ENCODE data around the gene FOXP1. TPM values are rescaled to one million over a fixed set of nuclear protein-coding genes. Genes with fewer than 3 reads are reported as not detected.

Gene FOXP1
- total and polyA plus RNA-seq, 3 donors from 2014 or later = 37.8 to 105 (median 75.9) TPM

DNA sequence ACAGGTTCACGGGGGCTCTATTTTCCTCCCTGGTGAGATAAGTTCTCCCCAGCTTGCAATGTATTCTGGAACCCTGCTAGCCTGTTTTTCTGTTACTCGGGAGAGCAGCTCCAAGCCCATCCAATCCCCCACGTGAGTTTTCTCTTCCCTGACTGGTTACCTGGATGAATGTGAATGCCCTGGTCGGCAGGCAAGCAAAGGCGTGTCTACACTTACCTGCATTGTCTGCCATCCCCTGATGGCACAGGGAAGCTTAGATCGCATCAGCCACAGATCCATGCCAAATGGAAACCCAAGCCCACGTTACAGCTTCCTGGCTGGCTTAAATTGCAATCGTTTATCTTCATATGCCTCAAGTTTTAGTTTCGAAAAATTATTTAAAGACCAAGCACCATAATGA, 149.9 kb downstream of the FOXP1 start:
- Histone ChIP-seq H3K9me3 (no peaks in the 10 kb centered on the region), H3K4me1 (no peaks in the 10 kb centered on the region), H3K27ac (no peak overlapping the region), H3K4me3 (no peak overlapping the region), H3K27me3 (no peaks in the 10 kb centered on the region), H3K36me3 (ENCODE audit: low read depth, missing control alignments) (no peaks in the 10 kb centered on the region)
- TF ChIP-seq POLR2A (IDR thresholded peaks at IDR 0.05) = no peak
- TF ChIP-seq, protein P1, sequence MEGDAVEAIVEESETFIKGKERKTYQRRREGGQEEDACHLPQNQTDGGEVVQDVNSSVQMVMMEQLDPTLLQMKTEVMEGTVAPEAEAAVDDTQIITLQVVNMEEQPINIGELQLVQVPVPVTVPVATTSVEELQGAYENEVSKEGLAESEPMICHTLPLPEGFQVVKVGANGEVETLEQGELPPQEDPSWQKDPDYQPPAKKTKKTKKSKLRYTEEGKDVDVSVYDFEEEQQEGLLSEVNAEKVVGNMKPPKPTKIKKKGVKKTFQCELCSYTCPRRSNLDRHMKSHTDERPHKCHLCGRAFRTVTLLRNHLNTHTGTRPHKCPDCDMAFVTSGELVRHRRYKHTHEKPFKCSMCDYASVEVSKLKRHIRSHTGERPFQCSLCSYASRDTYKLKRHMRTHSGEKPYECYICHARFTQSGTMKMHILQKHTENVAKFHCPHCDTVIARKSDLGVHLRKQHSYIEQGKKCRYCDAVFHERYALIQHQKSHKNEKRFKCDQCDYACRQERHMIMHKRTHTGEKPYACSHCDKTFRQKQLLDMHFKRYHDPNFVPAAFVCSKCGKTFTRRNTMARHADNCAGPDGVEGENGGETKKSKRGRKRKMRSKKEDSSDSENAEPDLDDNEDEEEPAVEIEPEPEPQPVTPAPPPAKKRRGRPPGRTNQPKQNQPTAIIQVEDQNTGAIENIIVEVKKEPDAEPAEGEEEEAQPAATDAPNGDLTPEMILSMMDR (IDR thresholded peaks at IDR 0.05) = no peak
- WGBS, 2 donors = 61 to 63% methylated on average over 9 of the region's 9 CpGs
- no peak for DNase-seq
- intact Hi-C loops (cut with DNase I; ENCODE audit: low total_unique reads) = no loop called here

DNA sequence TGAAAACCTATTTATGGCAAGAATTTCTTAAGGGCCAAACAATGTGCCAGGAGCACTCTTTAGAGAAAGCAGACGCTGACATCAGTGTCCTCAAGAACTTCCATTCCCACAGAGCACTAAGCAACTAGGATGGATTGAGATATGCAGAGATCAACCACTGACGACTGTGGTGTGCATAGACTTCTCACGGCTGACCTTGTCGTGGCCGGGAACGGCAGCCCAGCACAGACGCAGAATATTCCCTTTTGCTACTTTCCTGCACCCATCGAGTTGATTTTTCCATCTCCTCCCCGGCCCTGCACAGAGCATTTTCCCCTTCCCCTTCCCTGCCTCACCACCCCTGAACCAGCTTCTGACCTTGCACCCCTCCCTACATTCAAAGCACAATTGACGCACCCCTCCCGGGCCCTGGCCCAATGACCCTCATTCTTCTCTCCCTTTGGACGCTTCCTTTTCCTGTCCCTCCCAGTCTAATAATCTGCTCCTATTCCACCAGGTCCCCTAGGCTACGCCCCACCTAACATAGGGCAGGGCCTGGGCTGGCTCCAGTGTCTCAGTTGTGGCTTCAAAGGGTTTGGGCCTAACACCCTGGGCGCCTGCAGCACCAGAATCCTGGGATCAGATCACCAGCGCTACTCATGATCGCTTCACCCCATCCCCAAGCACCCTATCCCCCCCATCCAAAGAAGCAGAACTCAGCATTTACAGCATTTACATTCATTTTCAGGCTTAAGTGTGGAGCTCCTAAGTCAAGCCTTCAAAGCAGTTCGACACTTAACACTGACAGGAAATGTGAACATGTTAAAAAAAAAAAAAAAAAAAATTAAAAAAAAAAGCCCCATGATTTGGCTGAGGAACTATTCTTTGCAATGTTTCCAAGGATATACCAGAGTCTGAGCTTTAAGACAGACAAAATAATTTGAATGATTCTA, 151.2 kb downstream of the FOXP1 start:
- H3K9me3 ChIP-seq = no peaks in the 10 kb centered on the region
- TF ChIP-seq POLR2A (IDR thresholded peaks at IDR 0.05) = no peak
- TF ChIP-seq, protein P1 (IDR thresholded peaks at IDR 0.05) = no peak
- 82 to 83% methylated on average over 17 of the region's 17 CpGs for WGBS, 2 donors
- no peaks in the 10 kb centered on the region for H3K36me3 ChIP-seq (ENCODE audit: low read depth, missing control alignments)
- no peak overlapping the region for H3K4me3 ChIP-seq
- no peaks in the 10 kb centered on the region for H3K27me3 ChIP-seq
- no peak for DNase-seq
- intact Hi-C loops (cut with DNase I; ENCODE audit: low total_unique reads) = no loop called here
- H3K27ac ChIP-seq = no peak overlapping the region
- H3K4me1 ChIP-seq = no peaks in the 10 kb centered on the region

DNA sequence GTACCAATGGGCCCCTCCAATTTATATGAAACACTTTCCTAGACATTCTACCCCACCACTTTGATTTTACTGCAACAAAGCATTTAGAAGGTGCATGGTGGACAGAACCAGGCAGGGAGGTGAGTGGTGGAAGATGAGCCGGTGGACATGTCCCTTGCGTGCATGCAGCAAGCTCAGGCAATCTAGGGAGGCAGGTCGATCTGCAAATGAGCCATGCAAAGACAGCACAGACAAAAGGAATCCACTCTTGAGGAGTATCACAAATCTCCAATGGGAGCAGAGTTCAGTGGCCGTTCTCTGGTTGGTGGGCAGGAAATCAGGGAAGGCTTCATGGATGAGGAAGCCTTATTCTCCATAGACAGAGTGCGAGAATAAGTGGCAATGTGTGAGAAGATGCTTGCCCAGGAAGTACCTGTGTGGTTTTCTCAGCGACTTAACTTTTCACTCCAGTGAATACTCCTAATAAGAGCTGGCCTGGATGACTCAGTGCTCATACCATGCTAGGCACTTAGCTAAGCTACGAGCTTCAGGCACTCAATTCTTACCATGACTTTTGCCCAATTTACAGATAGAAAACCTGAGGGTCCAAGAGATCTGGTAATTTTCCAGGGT, 152.5 kb downstream of the FOXP1 start:
- TF ChIP-seq, protein P1 (IDR thresholded peaks at IDR 0.05) = no peak
- TF ChIP-seq POLR2A (IDR thresholded peaks at IDR 0.05) = no peak
- intact Hi-C loops (cut with DNase I; ENCODE audit: low total_unique reads) = no loop called here
- no peak overlapping the region for H3K27ac ChIP-seq

DNA sequence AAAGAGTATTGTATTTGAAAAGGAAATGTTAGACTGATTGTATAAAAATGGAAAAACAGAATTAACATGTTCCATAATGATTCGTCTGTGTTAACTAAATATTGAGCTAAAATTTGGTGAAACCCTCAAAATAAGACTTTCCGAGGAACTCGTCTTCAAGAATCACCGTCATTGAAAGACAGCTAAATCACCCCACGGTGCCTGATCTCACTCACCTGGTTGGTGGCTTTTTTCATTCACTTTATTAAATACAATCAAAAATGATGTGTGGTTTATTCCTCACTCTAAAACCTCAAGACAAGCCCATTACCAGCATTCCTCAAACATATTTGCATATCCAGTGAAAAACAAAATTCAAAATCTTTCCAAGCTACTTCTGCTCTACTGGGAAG, 153.9 kb downstream of the FOXP1 start:
- Histone ChIP-seq H3K27me3 (no peaks in the 10 kb centered on the region), H3K4me3 (no peak overlapping the region), H3K27ac (no peak overlapping the region), H3K4me1 (no peaks in the 10 kb centered on the region), H3K36me3 (ENCODE audit: low read depth, missing control alignments) (no peaks in the 10 kb centered on the region), H3K9me3 (no peaks in the 10 kb centered on the region)
- DNase-seq = no peak
- WGBS, 2 donors = 85 to 92% methylated on average over 5 of the region's 5 CpGs
- intact Hi-C loops (cut with DNase I; ENCODE audit: low total_unique reads) = no loop called here
- TF ChIP-seq POLR2A (IDR thresholded peaks at IDR 0.05) = no peak
- TF ChIP-seq, protein P1 (IDR thresholded peaks at IDR 0.05) = no peak

More for the DNA sequence above, 152.5 kb downstream of the FOXP1 start:
- Histone ChIP-seq H3K4me3 (no peak overlapping the region), H3K36me3 (ENCODE audit: low read depth, missing control alignments) (no peaks in the 10 kb centered on the region), H3K9me3 (no peaks in the 10 kb centered on the region), H3K4me1 (no peaks in the 10 kb centered on the region), H3K27me3 (no peaks in the 10 kb centered on the region)
- DNase-seq = no peak
- 88 to 95% methylated on average over 7 of the region's 7 CpGs for WGBS, 2 donors
